ENCODE results near the gene LRRC57. TPM values are rescaled to one million over a fixed set of nuclear protein-coding genes. Genes with fewer than 3 reads are reported as not detected.

LRRC57 gene
- total RNA-seq, 1 donor from 2014 or later, result 32.4 TPM

- Mint-ChIP-seq H3K4me3 (ENCODE audit: unreplicated experiment) (no peak overlapping the region), H3K4me1 (ENCODE audit: low read depth) (no peaks in the 10 kb centered on the region), H3K36me3 (ENCODE audit: low read depth) (peaks cover 21% of the 10 kb centered on the region), H3K27me3 (ENCODE audit: low read depth) (no peaks in the 10 kb centered on the region), H3K9me3 (ENCODE audit: low read depth) (no peaks in the 10 kb centered on the region), H3K27ac (ENCODE audit: unreplicated experiment) (no peak overlapping the region)
- DNase-seq (ENCODE audit: low spot score), result no peak
- TF ChIP-seq CTCF (IDR thresholded peaks at IDR 0.05), result no peak
Observed at GRCh38 chr15:42523331-42523730, 25.3 kb downstream of the LRRC57 start.

- peaks cover 30% of the 10 kb centered on the region for H3K4me1 Mint-ChIP-seq (ENCODE audit: low read depth)
- H3K4me3 Mint-ChIP-seq (ENCODE audit: unreplicated experiment), result no peak overlapping the region
- no peak for DNase-seq (ENCODE audit: low spot score)
- peaks cover 18% of the 10 kb centered on the region for H3K36me3 Mint-ChIP-seq (ENCODE audit: low read depth)
- H3K27me3 Mint-ChIP-seq (ENCODE audit: low read depth), result no peaks in the 10 kb centered on the region
- TF ChIP-seq CTCF (IDR thresholded peaks at IDR 0.05), result no peak
- H3K9me3 Mint-ChIP-seq (ENCODE audit: low read depth), result no peaks in the 10 kb centered on the region
- H3K27ac Mint-ChIP-seq (ENCODE audit: unreplicated experiment), result no peak overlapping the region
Observed at GRCh38 chr15:42511007-42511391, 37.6 kb downstream of the LRRC57 start.

- H3K9me3 Mint-ChIP-seq (ENCODE audit: low read depth), result no peaks in the 10 kb centered on the region
- peaks cover 31% of the 10 kb centered on the region for H3K4me1 Mint-ChIP-seq (ENCODE audit: low read depth)
- no peak overlapping the region for H3K4me3 Mint-ChIP-seq (ENCODE audit: unreplicated experiment)
- no peak for TF ChIP-seq CTCF (IDR thresholded peaks at IDR 0.05)
- H3K27ac Mint-ChIP-seq (ENCODE audit: unreplicated experiment), result no peak overlapping the region
- H3K27me3 Mint-ChIP-seq (ENCODE audit: low read depth), result no peaks in the 10 kb centered on the region
- DNase-seq (ENCODE audit: low spot score), result no peak
- peaks cover 13% of the 10 kb centered on the region for H3K36me3 Mint-ChIP-seq (ENCODE audit: low read depth)
Observed at GRCh38 chr15:42510258-42511006, 38.2 kb downstream of the LRRC57 start.

GRCh38 chr15:42508263-42508690, 40.3 kb downstream of the LRRC57 start:
- no peaks in the 10 kb centered on the region for H3K27me3 Mint-ChIP-seq (ENCODE audit: low read depth)
- no peak for DNase-seq (ENCODE audit: low spot score)
- H3K27ac Mint-ChIP-seq (ENCODE audit: unreplicated experiment), result no peak overlapping the region
- peaks cover 40% of the 10 kb centered on the region for H3K4me1 Mint-ChIP-seq (ENCODE audit: low read depth)
- no peak for TF ChIP-seq CTCF (IDR thresholded peaks at IDR 0.05)
- no peak overlapping the region for H3K4me3 Mint-ChIP-seq (ENCODE audit: unreplicated experiment)
- H3K9me3 Mint-ChIP-seq (ENCODE audit: low read depth), result no peaks in the 10 kb centered on the region
- peaks cover 6% of the 10 kb centered on the region for H3K36me3 Mint-ChIP-seq (ENCODE audit: low read depth)

GRCh38 chr15:42507514-42507913, 41.1 kb downstream of the LRRC57 start:
- no peak for DNase-seq (ENCODE audit: low spot score)
- H3K27me3 Mint-ChIP-seq (ENCODE audit: low read depth), result no peaks in the 10 kb centered on the region
- TF ChIP-seq CTCF (IDR thresholded peaks at IDR 0.05), result no peak
- peaks cover 2% of the 10 kb centered on the region for H3K36me3 Mint-ChIP-seq (ENCODE audit: low read depth)
- H3K27ac Mint-ChIP-seq (ENCODE audit: unreplicated experiment), result no peak overlapping the region
- no peak overlapping the region for H3K4me3 Mint-ChIP-seq (ENCODE audit: unreplicated experiment)
- peaks cover 33% of the 10 kb centered on the region for H3K4me1 Mint-ChIP-seq (ENCODE audit: low read depth)
- H3K9me3 Mint-ChIP-seq (ENCODE audit: low read depth), result no peaks in the 10 kb centered on the region
